Thymus (tissue), 11 donors: ENCODE results near the gene ATAT1. TPM values are rescaled to one million over a fixed set of nuclear protein-coding genes. Genes with fewer than 3 reads are reported as not detected.

Source experiments
- DNase-seq, 9 donors: peaks; one replicate each; pipeline ENCODE4 v3.0.0-alpha.2; 2013; ENCODE audit warnings: low spot score in 9 of 9, low read depth in 6 of 9, missing footprints in 1 of 9
- H3K27ac ChIP-seq, 2 donors: one replicate each; pipeline ENCODE4 v1.5.1; 2013; ENCODE audit warnings: control low read depth in 1 of 2, low read depth in 1 of 2, low read length in 1 of 2, mild to moderate bottlenecking in 1 of 2, moderate library complexity in 1 of 2
- H3K27me3 ChIP-seq, 2 donors: one replicate each; pipeline ENCODE4 v1.5.1; 2013; ENCODE audit warnings: low read length in 1 of 2; ENCODE audit not compliant: control insufficient read depth in 2 of 2, insufficient read depth in 1 of 2
- H3K36me3 ChIP-seq, 2 donors: one replicate each; pipeline ENCODE4 v1.5.1; 2013; ENCODE audit warnings: low read length in 1 of 2, mild to moderate bottlenecking in 1 of 2, moderate library complexity in 1 of 2; ENCODE audit not compliant: control insufficient read depth in 2 of 2, insufficient read depth in 2 of 2
- H3K4me1 ChIP-seq, 2 donors: one replicate each; pipeline ENCODE4 v1.5.1; 2013; ENCODE audit warnings: low read length in 2 of 2; ENCODE audit not compliant: control insufficient read depth in 2 of 2, insufficient read depth in 2 of 2
- H3K4me3 ChIP-seq, 2 donors: one replicate each; pipeline ENCODE4 v1.5.1; 2013; ENCODE audit warnings: low read length in 2 of 2, control low read depth in 1 of 2, mild to moderate bottlenecking in 1 of 2
- H3K9me3 ChIP-seq, 2 donors: one replicate each; pipeline ENCODE4 v1.5.1; 2013; ENCODE audit warnings: low read length in 1 of 2, mild to moderate bottlenecking in 1 of 2; ENCODE audit not compliant: control insufficient read depth in 2 of 2, insufficient read depth in 1 of 2
- WGBS: extraction: QIAGEN DNeasy Blood & Tissue Kit; methylation state at CpG from one replicate; pipeline ENCODE4 v1.1.7; 2013; 5-methylcytosine and 5-hydroxymethylcytosine counted together
- polyA plus RNA-seq: library from polyadenylated mRNA; stranded (reverse); fragments of 200-250 nt; gene quantifications from one replicate; pipeline ENCODE4 v1.2.3, GENCODE V29; 2013
- total RNA-seq: library from RNA; stranded (reverse); fragments of 120-200 nt; gene quantifications from one replicate; pipeline ENCODE4 v1.2.4, GENCODE V29; 2013
- donor health status: healthy.

The ATAT1 gene
- total and polyA plus RNA-seq, 2 donors: 2.9 to 7.5 TPM

DNA sequence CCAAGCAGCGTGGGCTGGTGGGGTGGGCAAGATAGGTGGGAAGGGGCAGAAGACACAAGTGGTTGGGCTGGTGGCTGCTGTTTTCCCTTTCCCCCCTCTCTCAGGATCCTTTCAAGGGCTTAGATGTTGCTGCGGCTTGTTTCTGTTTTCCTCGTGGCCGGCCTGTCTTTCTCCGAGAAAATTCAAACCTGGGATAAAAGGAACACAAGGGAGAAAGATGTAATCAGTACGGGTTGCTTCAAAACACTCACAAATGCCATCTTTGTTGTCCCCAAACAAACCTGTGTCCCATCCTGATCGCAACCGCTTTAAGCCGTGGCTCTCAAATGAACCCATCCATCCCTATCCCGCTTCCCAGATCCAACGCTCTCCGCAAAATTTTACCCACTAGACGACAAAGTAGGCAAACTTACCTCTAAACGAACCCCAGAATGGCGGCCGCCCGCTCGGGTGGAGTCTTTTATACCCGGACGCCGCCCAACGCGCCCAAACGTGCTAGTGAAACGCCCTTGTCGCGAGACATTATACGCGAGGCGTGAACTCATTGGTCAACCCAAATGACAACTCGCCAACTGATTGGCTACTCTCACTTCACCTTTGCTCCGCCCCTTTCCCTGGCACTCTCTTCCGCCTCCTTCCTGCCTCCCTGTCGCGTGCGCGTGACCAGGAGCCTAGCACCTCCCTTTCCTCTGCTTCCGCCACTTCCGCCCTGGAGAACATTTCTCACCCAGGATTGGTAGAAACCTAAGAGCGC, 9.7 kb upstream of the ATAT1 start, which contains the start of gene PPP1R10:
TSS of gene PPP1R10 (minus strand) at position 433 of the 754 bp plus-strand sequence. CDS start 7,299 bp downstream, outside the sequence.
- DNase-seq: peak in 8 of 9 donors; percentile 99 to 100 (median 100)
- H3K9me3 ChIP-seq: no peaks in the 10 kb centered on the region
- under 1% methylated on average over 40 of the region's 40 CpGs for WGBS
- H3K36me3 ChIP-seq: peaks cover 19 to 40% of the 10 kb centered on the region in 2 donors
- H3K27me3 ChIP-seq: no peaks in the 10 kb centered on the region
- H3K27ac ChIP-seq: peak within 1 kb of the TSS; percentile 99 to 100
- peak within 1 kb of the TSS; percentile 89 to 97 for H3K4me3 ChIP-seq
- H3K4me1 ChIP-seq: peaks cover 20 to 29% of the 10 kb centered on the region in 2 donors

GRCh38 chr6:30617565-30618269, 9.0 kb upstream of the ATAT1 start, which contains the start of gene MRPS18B:
MRPS18B (plus strand) TSS chr6:30617840; CDS start chr6:30617866, 26 bp downstream.
- peaks cover 19 to 27% of the 10 kb centered on the region in 2 donors for H3K4me1 ChIP-seq

DNA sequence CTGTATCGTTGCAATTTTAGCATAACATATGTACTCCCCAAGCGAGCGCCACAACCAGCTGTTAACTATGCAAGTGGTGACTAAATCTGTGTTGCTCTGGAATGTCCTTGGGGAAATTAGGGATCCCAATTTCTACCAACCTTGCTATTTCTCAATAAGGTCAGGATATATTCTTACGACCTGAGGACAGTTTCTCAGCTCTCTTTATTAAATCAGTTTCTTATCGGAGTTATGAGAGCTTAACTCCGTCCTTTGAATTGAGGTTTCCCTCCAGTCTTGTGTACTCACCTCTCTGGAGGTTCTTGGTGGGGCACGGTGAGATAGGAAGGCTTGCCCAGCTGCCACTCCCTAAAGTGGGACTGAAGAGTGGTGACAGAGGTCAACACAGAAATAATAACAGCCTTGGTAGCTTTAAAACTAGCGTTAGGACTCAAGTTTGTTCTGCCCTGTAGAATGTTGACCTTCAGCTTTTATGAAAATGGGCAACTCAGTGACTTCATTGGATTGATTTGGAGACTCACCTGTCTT, 8.3 kb upstream of the ATAT1 start:
- 14% methylated on average over 8 of the region's 8 CpGs for WGBS

More at GRCh38 chr6:30617565-30618269, 9.0 kb upstream of the ATAT1 start, which contains the start of gene MRPS18B:
- no peaks in the 10 kb centered on the region for H3K9me3 ChIP-seq
- H3K27ac ChIP-seq: peak within 1 kb of the TSS; percentile 99 to 100
- H3K36me3 ChIP-seq: peaks cover 23 to 46% of the 10 kb centered on the region in 2 donors
- WGBS: under 1% methylated on average over 34 of the region's 34 CpGs
- H3K4me3 ChIP-seq: peak within 1 kb of the TSS; percentile 89 to 97
- peak; percentile 98 to 100 (median 99) for DNase-seq
- no peaks in the 10 kb centered on the region for H3K27me3 ChIP-seq

GRCh38 chr6:30619561-30619960, 7.1 kb upstream of the ATAT1 start:
- Histone ChIP-seq H3K27ac (no peak overlapping the region), H3K9me3 (no peaks in the 10 kb centered on the region), H3K4me1 (peaks cover 5 to 11% of the 10 kb centered on the region in 2 donors), H3K36me3 (peaks cover 34 to 55% of the 10 kb centered on the region in 2 donors), H3K4me3 (no peak overlapping the region), H3K27me3 (no peaks in the 10 kb centered on the region)
- no peak for DNase-seq
- WGBS: 98% methylated on average over 11 of the region's 11 CpGs

More for the DNA sequence above, 8.3 kb upstream of the ATAT1 start:
- peak overlapping the region; percentile 76 to 89 for H3K4me3 ChIP-seq
- H3K27ac ChIP-seq: peak overlapping the region; percentile 89 to 97
- H3K36me3 ChIP-seq: peaks cover 27 to 51% of the 10 kb centered on the region in 2 donors
- no peaks in the 10 kb centered on the region for H3K27me3 ChIP-seq
- H3K9me3 ChIP-seq: no peaks in the 10 kb centered on the region
- H3K4me1 ChIP-seq: peaks cover 17 to 23% of the 10 kb centered on the region in 2 donors
- no peak for DNase-seq

DNA sequence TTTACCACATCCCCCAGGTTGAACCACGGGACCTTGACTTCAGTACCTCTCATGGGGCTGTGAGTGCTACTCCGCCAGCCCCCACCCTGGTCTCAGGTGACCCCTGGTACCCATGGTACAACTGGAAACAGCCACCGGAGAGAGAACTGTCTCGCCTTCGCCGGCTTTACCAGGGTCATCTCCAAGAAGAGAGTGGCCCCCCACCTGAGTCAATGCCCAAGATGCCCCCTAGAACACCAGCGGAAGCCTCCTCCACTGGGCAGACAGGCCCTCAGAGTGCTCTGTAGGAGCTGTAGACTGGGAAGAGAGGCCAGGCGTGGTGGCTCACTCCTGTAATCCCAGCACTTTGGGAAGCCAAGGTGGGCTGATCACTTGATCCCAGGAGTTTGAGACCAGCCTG, 1.2 kb upstream of the ATAT1 start:
- 98% methylated on average over 8 of the region's 8 CpGs for WGBS
- no peaks in the 10 kb centered on the region for H3K9me3 ChIP-seq
- no peak for DNase-seq
- no peaks in the 10 kb centered on the region for H3K27me3 ChIP-seq
- H3K36me3 ChIP-seq: peaks cover 39 to 61% of the 10 kb centered on the region in 2 donors
- H3K4me1 ChIP-seq: peaks cover 6 to 16% of the 10 kb centered on the region in 2 donors
- no peak overlapping the region for H3K27ac ChIP-seq
- no peak overlapping the region for H3K4me3 ChIP-seq

DNA sequence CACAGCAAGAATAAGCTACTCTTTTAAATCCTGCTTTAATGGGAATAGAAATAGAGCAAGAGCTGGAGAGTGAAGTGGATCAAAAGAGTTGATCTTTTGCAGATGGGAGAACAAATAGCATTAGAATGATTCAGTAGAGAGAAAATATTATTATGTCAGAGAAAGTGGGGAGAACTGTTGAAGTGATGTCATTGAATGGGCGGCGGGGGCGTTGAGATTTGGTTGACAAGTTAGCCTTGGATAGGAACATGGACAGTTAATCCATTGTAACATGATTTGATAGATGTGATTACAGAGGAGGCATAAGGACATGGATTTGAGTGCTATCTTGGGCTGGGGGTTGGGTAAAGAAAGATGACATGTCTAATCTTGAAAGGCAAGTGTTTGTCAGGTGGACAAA, 9.2 kb downstream of the ATAT1 start:
- H3K27ac ChIP-seq: no peak overlapping the region
- H3K4me1 ChIP-seq: peaks cover 0 to 6% of the 10 kb centered on the region in 2 donors
- no peaks in the 10 kb centered on the region for H3K9me3 ChIP-seq
- H3K36me3 ChIP-seq: peaks cover 21 to 34% of the 10 kb centered on the region in 2 donors
- 99% methylated on average over 3 of the region's 3 CpGs for WGBS
- H3K4me3 ChIP-seq: no peak overlapping the region
- H3K27me3 ChIP-seq: no peaks in the 10 kb centered on the region
- DNase-seq: no peak

DNA sequence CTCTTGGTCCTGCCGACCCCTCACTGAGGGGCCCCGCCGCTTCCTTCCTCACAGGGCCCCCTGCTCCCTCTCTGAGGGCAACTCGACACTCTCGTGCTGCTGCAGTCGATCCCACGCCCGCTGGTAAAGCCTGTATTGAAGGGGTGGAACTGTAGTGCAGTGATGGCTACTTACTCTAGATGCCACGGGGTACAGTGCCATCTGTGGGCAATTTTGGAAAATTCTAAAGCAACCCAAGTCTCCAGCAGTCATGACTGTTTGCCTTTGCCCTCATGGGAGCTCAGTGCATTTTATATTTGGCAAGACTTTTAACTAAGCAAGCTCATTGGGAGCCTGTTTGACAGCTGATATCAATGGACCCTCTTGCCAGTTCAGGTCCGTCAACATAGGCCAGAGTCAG, 13.8 kb downstream of the ATAT1 start:
- Histone ChIP-seq H3K27me3 (no peaks in the 10 kb centered on the region), H3K27ac (peak overlapping the region; percentile 25 to 38), H3K4me3 (no peak overlapping the region), H3K4me1 (peaks cover 0 to 19% of the 10 kb centered on the region in 2 donors), H3K36me3 (peaks cover 27 to 40% of the 10 kb centered on the region in 2 donors), H3K9me3 (no peaks in the 10 kb centered on the region)
- DNase-seq: peak in 1 of 9 donors; percentile 25
- WGBS: 66% methylated on average over 10 of the region's 10 CpGs

- Histone ChIP-seq H3K27me3 (no peaks in the 10 kb centered on the region), H3K4me1 (peaks cover 0 to 23% of the 10 kb centered on the region in 2 donors), H3K4me3 (no peak overlapping the region), H3K27ac (peak overlapping the region; percentile 52 to 56), H3K9me3 (no peaks in the 10 kb centered on the region), H3K36me3 (peaks cover 30 to 42% of the 10 kb centered on the region in 2 donors)
- 13% methylated on average over 1 of the region's 1 CpG for WGBS
- peak in 5 of 9 donors; percentile 15 to 74 (median 41) for DNase-seq
These were observed 14.4 kb downstream of the ATAT1 start for GRCh38 chr6:30641048-30641447.
